Thyroid gland (tissue), 4 donors: ENCODE data around the gene MAST4. TPM values are rescaled to one million over a fixed set of nuclear protein-coding genes. Genes with fewer than 3 reads are reported as not detected.

Source experiments
- DNase-seq, 2 donors: peaks; one replicate each; pipeline ENCODE4 v3.0.0-alpha.2; 2019
- H3K27ac ChIP-seq, 3 donors: fragments of 200-600 bp; sonication (generic); 1 replicate in 2 of 3; 2 replicates in 1 of 3; pipeline ENCODE4 v1.5.1; 2016 to 2019; ENCODE audit warnings: mild to moderate bottlenecking in 1 of 3, moderate library complexity in 1 of 3
- H3K27me3 ChIP-seq: fragments of 200-600 bp; sonication (generic); one replicate; pipeline ENCODE4 v1.5.1; 2019
- H3K36me3 ChIP-seq, 2 donors: fragments of 200-600 bp; sonication (generic); one replicate each; pipeline ENCODE4 v1.5.1; 2016 to 2019
- H3K4me1 ChIP-seq, 2 donors: fragments of 200-600 bp; sonication (generic); one replicate each; pipeline ENCODE4 v1.5.1; 2017 to 2019
- H3K4me3 ChIP-seq, 3 donors: fragments of 200-600 bp; sonication (generic); replicated peaks in 1 of 3; 1 replicate in 2 of 3; 2 replicates in 1 of 3; pipeline ENCODE4 v1.5.1; 2016; ENCODE audit warnings: mild to moderate bottlenecking in 1 of 3
- H3K9me3 ChIP-seq: fragments of 200-600 bp; sonication (generic); one replicate; pipeline ENCODE4 v1.5.1; 2017
- POLR2A ChIP-seq, 2 donors: fragments of 450-650 bp; IDR thresholded peaks; one replicate each; pipeline ENCODE4 v1.6.1; 2017; ENCODE audit warnings: antibody characterized with exemption in 2 of 2, mild to moderate bottlenecking in 2 of 2, moderate library complexity in 1 of 2
- WGBS, 2 donors: methylation state at CpG; one replicate each; pipeline ENCODE4 v1.1.5; 2017; 5-methylcytosine and 5-hydroxymethylcytosine counted together
- intact Hi-C: fragments of 100-400 bp; cut with DNase I; formaldehyde crosslinking; loops from one replicate; pipeline ENCODE4 v1.15.1; 2023
- total RNA-seq, 4 donors: library from RNA; depleted of rRNA; stranded (reverse); fragments of >200 nt; gene quantifications; one replicate each; pipeline ENCODE4 v1.2.3, GENCODE V29; 2016
- TF ChIP-seq, protein P1 (sequence below), 6 experiments: fragments of 200-600 bp in 3 of 6; fragments of 450-650 bp in 3 of 6; sonication (generic) in 3 of 6; IDR thresholded peaks; one replicate each; pipeline ENCODE4 v1.5.1; 2016 to 2019; ENCODE audit warnings: antibody characterized with exemption in 6 of 6, mild to moderate bottlenecking in 2 of 6, inconsistent platforms in 1 of 6, moderate library complexity in 1 of 6

MAST4 gene
- total RNA-seq, 4 donors from 2014 or later, result 20.2 to 38.3 (median 24.4) TPM

DNA sequence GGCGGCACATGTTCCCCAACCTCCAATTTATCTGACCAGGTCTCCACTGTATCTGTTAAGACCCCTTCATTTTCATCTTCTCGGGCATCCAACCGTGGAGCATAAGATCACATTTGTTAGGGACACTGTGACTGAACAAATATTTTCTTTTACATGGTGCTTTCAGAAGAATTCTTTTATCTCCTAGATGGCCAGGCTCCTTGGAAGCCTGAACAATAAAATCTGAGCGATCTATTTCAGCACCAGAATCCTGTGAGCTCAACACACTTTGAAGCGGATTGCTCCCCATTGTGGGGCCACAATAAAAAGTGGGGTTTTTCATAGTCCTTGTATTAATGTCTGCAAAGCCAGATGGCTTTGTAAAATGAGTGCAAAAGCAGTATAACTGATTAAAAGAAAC, 326.7 kb downstream of the MAST4 start:
- Histone ChIP-seq H3K4me1 (peaks cover 6 to 10% of the 10 kb centered on the region in 2 donors), H3K36me3 (no peaks in the 10 kb centered on the region), H3K27me3 (no peaks in the 10 kb centered on the region), H3K27ac (no peak overlapping the region), H3K4me3 (no peak overlapping the region), H3K9me3 (no peaks in the 10 kb centered on the region)
- DNase-seq, result no peak
- 54 to 66% methylated on average over 5 of the region's 5 CpGs for WGBS, 2 donors
- TF ChIP-seq, protein P1, sequence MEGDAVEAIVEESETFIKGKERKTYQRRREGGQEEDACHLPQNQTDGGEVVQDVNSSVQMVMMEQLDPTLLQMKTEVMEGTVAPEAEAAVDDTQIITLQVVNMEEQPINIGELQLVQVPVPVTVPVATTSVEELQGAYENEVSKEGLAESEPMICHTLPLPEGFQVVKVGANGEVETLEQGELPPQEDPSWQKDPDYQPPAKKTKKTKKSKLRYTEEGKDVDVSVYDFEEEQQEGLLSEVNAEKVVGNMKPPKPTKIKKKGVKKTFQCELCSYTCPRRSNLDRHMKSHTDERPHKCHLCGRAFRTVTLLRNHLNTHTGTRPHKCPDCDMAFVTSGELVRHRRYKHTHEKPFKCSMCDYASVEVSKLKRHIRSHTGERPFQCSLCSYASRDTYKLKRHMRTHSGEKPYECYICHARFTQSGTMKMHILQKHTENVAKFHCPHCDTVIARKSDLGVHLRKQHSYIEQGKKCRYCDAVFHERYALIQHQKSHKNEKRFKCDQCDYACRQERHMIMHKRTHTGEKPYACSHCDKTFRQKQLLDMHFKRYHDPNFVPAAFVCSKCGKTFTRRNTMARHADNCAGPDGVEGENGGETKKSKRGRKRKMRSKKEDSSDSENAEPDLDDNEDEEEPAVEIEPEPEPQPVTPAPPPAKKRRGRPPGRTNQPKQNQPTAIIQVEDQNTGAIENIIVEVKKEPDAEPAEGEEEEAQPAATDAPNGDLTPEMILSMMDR (IDR thresholded peaks at IDR 0.05), result no peak
- no peak for TF ChIP-seq POLR2A (IDR thresholded peaks at IDR 0.05)
- intact Hi-C loops, result no loop called here

GRCh38 chr5:66923457-66923856, 327.3 kb downstream of the MAST4 start:
- Histone ChIP-seq H3K4me3 (no peak overlapping the region), H3K4me1 (peaks cover 6 to 10% of the 10 kb centered on the region in 2 donors), H3K36me3 (no peaks in the 10 kb centered on the region), H3K9me3 (no peaks in the 10 kb centered on the region), H3K27me3 (no peaks in the 10 kb centered on the region), H3K27ac (no peak overlapping the region)
- 72 to 82% methylated on average over 1 of the region's 1 CpG for WGBS, 2 donors
- DNase-seq, result no peak
- TF ChIP-seq POLR2A (IDR thresholded peaks at IDR 0.05), result no peak
- TF ChIP-seq, protein P1 (IDR thresholded peaks at IDR 0.05), result no peak
- intact Hi-C loops, result no loop called here

- Histone ChIP-seq H3K27me3 (no peaks in the 10 kb centered on the region), H3K9me3 (no peaks in the 10 kb centered on the region), H3K4me1 (peaks cover 6 to 10% of the 10 kb centered on the region in 2 donors), H3K27ac (no peak overlapping the region), H3K36me3 (no peaks in the 10 kb centered on the region), H3K4me3 (no peak overlapping the region)
- intact Hi-C loops, result no loop called here
- DNase-seq, result peak in 1 of 2 donors; percentile 2
- no peak for TF ChIP-seq POLR2A (IDR thresholded peaks at IDR 0.05)
- TF ChIP-seq, protein P1 (IDR thresholded peaks at IDR 0.05), result no peak
These were observed 327.7 kb downstream of the MAST4 start for GRCh38 chr5:66923922-66924321.

DNA sequence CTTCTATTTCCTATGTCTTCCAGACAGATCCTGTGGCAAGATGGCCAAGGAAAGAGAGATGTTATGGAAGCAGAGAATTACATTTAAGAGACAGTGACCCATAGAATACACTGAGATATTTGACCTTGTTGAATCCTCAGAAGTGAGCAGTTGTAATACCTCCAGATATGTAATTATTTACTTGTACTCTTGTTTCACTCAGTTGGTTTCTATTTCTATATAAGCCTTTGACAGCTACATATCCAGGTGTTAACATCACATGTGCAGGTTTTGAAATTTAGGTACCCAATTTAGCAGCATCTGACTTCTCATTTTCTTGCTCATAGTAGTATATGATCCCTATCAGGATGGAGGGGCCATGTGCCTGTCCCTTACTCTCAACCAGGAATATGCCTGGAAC, 330.9 kb downstream of the MAST4 start:
- Histone ChIP-seq H3K9me3 (no peaks in the 10 kb centered on the region), H3K27me3 (no peaks in the 10 kb centered on the region), H3K27ac (no peak overlapping the region), H3K4me3 (no peak overlapping the region), H3K4me1 (peaks cover 6 to 10% of the 10 kb centered on the region in 2 donors), H3K36me3 (no peaks in the 10 kb centered on the region)
- intact Hi-C loops, result no loop called here
- no peak for TF ChIP-seq POLR2A (IDR thresholded peaks at IDR 0.05)
- TF ChIP-seq, protein P1 (IDR thresholded peaks at IDR 0.05), result no peak
- no peak for DNase-seq

GRCh38 chr5:66929281-66929680, 333.1 kb downstream of the MAST4 start:
- Histone ChIP-seq H3K27ac (no peak overlapping the region), H3K9me3 (no peaks in the 10 kb centered on the region), H3K36me3 (no peaks in the 10 kb centered on the region), H3K27me3 (no peaks in the 10 kb centered on the region), H3K4me3 (no peak overlapping the region), H3K4me1 (no peaks in the 10 kb centered on the region)
- intact Hi-C loops, result no loop called here
- DNase-seq, result no peak
- no peak for TF ChIP-seq POLR2A (IDR thresholded peaks at IDR 0.05)
- TF ChIP-seq, protein P1 (IDR thresholded peaks at IDR 0.05), result no peak
- 86 to 92% methylated on average over 1 of the region's 1 CpG for WGBS, 2 donors
